22Rv1 (cell line): ENCODE data around the gene UBE2B.

ENCODE experiments used
- H3K27ac ChIP-seq: fragments of 450-650 bp; 2 replicates; pipeline ENCODE4 v1.5.1; 2017
- CTCF ChIP-seq: fragments of 450-650 bp; IDR thresholded peaks from 2 replicates; pipeline ENCODE4 v1.5.1; 2017; ENCODE audit warnings: mild to moderate bottlenecking
- ZFX ChIP-seq: fragments of 450-650 bp; IDR thresholded peaks from 2 replicates; pipeline ENCODE4 v1.6.1; 2017; ENCODE audit warnings: antibody characterized with exemption, borderline replicate concordance

UBE2B gene

GRCh38 chr5:134406390-134406789 lies 35.0 kb downstream of the UBE2B start:
- TF ChIP-seq CTCF (no peak), ZFX (no peak)
- no peak overlapping the region for H3K27ac ChIP-seq

GRCh38 chr5:134409321-134409720 lies 38.0 kb downstream of the UBE2B start:
- no peak for TF ChIP-seq ZFX
- no peak for TF ChIP-seq CTCF
- no peak overlapping the region for H3K27ac ChIP-seq

- H3K27ac ChIP-seq, result peak overlapping the region; percentile 95
- TF ChIP-seq CTCF (no peak), ZFX (no peak)
These were observed 39.5 kb downstream of the UBE2B start for GRCh38 chr5:134410822-134411221.

GRCh38 chr5:134411228-134411545 lies 39.8 kb downstream of the UBE2B start:
- TF ChIP-seq CTCF (no peak), ZFX (no peak)
- peak overlapping the region; percentile 95 for H3K27ac ChIP-seq

- TF ChIP-seq CTCF, result peak; percentile 90
- no peak for TF ChIP-seq ZFX
- peak within 1 kb of the TSS; percentile 95 for H3K27ac ChIP-seq
These were observed 40.3 kb downstream of the UBE2B start, which contains the start of gene CDKN2AIPNL for GRCh38 chr5:134411546-134412266. Gene CDKN2AIPNL (minus strand): TSS chr5:134411881. CDS start chr5:134411854, 27 bp downstream.

- H3K27ac ChIP-seq, result peak overlapping the region; percentile 95
- no peak for TF ChIP-seq ZFX
- TF ChIP-seq CTCF, result no peak
These were observed 41.7 kb downstream of the UBE2B start for GRCh38 chr5:134413046-134413445.

GRCh38 chr5:134417707-134418106 lies 46.3 kb downstream of the UBE2B start:
- TF ChIP-seq CTCF (no peak), ZFX (no peak)
- H3K27ac ChIP-seq, result peak overlapping the region; percentile 95
